CD4-positive, alpha-beta T cell treated with Interleukin-4 for 1 hour (primary cell): ENCODE measurements around the gene SIPA1L3.

Experiments
- DNase-seq, 2 donors: peaks; one replicate each; pipeline ENCODE4 v3.0.0-alpha.2; 2020 to 2022

Gene SIPA1L3

GRCh38 chr19:38122402-38123093, 215.5 kb downstream of the SIPA1L3 start:
- no peak for DNase-seq

DNA sequence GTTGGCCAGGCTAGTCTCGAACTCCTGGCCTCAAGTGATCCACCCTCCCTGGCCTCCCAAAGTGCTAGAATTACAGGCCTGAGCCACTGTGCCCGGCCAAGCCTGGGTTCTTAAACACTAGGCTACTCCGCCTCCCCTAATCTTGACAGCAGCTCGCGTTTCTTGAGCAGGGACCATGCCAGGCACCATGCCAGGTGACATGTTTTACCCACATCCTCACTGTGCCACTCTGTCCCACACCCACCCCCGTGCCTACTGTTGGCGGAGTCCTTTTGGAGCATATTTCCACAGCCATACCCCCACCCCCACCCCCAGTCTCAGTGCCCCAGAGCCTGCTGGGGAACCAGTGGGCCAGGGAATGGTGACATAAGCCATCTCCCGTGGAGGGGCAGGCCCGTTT, 218.2 kb downstream of the SIPA1L3 start:
- DNase-seq = no peak

DNA sequence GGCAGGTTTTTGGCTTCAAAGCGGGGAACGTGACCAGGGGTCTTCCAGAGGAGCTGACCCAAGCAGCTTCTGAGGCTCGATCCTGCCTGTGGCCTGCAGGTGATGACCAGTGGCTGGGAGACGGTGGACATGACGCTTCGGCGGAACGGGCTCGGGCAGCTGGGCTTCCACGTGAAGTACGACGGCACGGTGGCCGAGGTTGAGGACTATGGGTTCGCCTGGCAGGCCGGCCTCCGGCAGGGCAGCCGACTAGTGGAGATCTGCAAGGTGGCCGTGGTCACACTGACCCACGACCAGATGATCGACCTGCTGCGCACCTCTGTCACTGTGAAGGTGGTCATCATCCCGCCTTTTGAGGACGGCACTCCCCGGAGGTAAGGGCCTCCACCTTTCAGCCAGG, 223.4 kb downstream of the SIPA1L3 start:
- no peak for DNase-seq

DNA sequence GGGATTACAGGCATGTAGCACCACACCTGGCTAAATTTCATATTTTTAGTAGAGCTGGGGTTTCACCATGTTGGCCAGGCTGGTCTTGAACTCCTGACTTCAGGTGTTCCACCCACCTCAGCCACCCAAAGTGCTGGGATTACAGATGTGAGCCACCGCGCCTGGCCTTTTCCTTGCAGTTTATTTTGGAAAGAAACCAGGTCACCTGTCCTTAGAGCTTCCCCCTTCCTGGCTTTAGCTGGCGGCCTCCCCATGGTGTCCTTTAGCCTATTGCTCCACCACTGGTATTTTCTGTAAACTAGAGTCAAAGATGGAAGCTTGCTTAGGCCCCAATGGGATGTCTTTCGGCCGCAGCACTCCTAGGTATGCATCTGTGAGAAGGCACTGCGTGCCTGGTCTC, 225.8 kb downstream of the SIPA1L3 start:
- DNase-seq = no peak

GRCh38 chr19:38133319-38133718, 226.3 kb downstream of the SIPA1L3 start:
- DNase-seq = no peak

- DNase-seq = peak; percentile 19 to 24
Measured at GRCh38 chr19:38134540-38135149, 227.6 kb downstream of the SIPA1L3 start.

DNA sequence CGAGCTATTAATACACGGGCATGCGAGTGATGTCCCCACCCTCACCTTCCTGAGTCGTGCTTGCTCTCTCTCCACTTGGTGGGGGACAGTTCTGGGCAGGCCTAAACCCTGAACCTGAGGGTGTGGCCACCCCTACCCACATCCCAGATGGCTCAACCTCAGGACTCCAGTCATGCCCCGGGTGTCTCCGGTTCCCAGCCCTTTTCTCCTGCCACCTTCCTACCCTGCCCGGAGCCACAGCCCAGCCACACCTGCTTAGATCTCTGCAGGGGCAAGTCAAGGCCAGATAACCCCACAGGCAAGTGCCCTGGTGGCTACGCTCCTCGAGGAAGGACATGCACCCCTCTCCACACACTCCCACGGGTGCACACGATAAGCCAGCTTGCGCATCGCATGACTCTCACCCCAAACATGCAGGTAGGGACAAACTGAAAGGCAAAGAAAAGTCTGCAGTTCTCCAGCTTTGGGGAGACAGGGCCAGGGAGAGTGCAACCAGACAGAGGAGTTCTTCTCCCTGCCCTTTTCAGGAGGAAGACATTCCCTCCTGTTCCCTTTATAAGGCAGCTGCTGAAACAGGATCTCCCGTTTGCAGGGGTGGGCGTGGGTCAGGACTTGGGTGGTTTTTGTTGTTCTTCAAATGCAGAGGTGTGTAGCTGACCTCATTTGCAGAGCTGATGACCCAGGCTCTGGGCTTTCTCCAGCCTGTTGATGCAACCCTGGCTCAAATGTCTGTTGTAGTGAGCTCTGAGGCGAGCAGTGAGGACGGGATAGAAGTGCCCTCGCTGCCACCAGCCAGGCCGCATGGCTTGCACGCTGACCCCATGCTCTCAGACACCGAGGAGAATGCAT, 228.4 kb downstream of the SIPA1L3 start:
- no peak for DNase-seq

- DNase-seq = no peak
Measured at GRCh38 chr19:38139122-38139521, 232.1 kb downstream of the SIPA1L3 start.

GRCh38 chr19:38141108-38141507, 234.1 kb downstream of the SIPA1L3 start:
- no peak for DNase-seq

DNA sequence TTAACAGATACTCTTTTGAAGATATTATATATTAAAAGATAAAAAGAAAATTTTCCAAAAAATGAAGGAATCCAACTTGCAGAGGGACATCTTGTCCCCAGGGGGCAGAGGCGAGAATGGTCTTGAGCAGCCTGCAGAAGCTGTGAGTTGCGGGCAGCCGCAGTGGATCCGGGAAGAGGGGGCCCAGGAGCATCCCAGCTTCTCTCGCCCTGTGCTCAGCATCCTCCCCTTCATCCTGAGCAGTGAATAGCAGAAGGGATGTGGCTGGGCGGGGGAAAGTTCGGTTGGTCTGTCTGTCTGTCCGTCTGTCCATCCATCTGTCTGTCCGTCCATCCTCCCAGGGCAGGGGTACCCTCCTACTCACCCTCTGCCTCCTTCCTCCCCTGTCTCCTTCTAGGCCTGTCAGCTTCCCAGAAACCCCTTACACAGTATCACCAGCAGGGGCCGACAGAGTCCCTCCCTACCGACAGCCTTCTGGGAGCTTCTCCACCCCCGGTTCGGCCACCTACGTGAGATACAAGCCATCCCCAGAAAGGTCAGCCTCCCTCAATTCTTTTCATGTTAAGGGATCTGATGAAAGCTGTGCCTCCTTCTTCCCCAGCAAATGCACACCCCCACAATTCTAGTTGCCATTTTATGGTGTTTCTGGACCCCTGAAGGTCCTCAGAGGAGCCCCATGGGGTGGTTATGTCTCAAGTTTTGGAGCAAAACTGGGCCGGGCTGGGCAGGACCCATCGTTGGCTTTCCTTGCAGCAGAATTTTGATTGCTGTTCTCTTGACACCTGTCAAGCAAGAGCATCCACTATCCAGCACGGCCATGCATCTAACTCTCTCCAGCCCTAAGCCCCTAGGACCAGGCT, 235.4 kb downstream of the SIPA1L3 start:
- peak; percentile 14 to 15 for DNase-seq

- DNase-seq = no peak
Measured at GRCh38 chr19:38143847-38144246, 236.8 kb downstream of the SIPA1L3 start.

DNA sequence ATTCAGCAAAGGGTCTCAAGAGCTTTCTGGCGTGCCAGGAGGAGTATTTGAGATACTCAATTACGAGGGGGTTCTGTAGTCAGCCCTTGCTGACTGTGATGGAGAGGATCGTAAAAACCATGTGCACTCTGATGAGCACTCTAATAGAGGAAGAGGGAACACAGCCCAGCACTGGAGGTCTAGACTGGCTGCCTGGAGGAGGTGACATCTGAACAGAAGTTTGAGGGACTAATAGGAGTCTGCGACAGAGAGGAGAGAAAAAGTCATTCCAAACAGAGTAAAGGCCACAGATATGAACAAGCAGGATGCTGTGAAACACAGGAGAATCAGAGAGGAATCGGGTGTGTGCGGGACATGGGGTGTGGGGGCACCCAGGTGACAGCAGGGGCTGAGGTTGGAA, 237.7 kb downstream of the SIPA1L3 start:
- DNase-seq = no peak

GRCh38 chr19:38145623-38146022, 238.6 kb downstream of the SIPA1L3 start:
- DNase-seq = no peak

- DNase-seq = no peak
Measured at GRCh38 chr19:38148337-38148736, 241.3 kb downstream of the SIPA1L3 start.

DNA sequence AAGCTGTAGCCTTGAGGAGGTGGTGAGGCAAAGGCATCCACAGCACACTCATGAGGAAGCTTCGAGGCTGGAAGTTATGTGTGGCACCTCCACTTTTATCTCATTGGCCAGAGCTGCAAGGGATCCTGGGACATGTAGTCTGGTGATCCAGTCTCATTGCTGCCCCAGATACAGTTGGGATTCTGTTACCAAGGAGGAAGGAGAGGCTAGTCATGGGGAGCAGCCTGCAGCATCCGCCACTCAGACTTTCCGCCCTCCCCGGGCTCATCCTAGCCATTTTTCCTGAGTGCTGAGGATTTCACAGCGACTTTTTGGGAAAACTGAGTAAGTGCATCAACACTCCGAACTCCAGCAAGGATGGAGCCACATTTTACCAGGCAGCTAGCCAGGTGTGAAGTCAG, 242.7 kb downstream of the SIPA1L3 start:
- DNase-seq = no peak

DNA sequence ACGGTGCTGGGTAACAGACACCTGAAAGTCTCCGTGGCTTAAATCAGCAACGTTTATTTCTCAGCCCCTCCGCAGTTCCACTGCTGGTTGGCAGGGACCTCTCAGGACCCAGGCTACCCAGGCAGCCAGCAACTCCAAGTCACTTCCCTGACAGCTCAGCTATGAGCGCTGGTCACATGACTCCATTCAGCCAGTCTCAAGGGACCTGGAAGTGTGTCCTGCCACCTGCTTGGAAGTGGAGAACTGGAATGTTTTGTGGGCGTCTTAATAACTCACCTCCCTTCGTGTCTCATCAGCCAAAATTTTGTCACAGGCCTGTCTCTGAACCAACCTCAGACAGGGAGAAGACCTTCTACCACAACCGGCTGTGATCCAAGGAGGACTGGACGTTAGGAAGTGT, 244.2 kb downstream of the SIPA1L3 start:
- DNase-seq = no peak

- DNase-seq = no peak
Measured at GRCh38 chr19:38152461-38153379, 245.7 kb downstream of the SIPA1L3 start.

- DNase-seq = no peak
Measured at GRCh38 chr19:38155453-38155852, 248.4 kb downstream of the SIPA1L3 start.

GRCh38 chr19:38158730-38159129, 251.7 kb downstream of the SIPA1L3 start:
- no peak for DNase-seq

DNA sequence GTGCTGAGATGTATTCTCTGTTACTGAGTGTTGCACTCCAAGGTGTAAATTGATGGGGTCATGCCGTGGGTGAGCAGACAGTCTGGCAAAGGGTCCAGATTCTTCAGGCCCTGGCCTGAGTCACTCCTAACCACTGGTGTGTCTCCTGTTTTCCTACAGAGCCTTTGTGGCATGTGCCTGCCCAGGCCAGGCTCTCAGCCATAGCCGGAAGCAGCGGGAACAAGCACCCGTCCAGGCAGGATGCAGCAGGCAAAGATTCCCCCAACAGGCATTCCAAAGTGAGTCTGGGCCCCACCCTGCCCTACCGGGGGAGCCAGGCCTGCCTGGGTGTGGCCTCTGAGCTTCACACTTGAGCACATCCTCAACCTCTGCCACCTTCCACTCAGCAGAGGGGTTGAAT, 255.1 kb downstream of the SIPA1L3 start:
- DNase-seq = no peak

GRCh38 chr19:38162632-38163031, 255.6 kb downstream of the SIPA1L3 start:
- no peak for DNase-seq
